GM11168 (cell line): ENCODE measurements around the gene CPT1A.

ENCODE experiments used
- in situ Hi-C: fragments of 300-500 bp; cut with MboI; formaldehyde crosslinking; loops from one replicate; pipeline ENCODE4 v1.12.0; 2022; ENCODE audit warnings: low sequenced_read_pairs; ENCODE audit not compliant: unreplicated experiment

The CPT1A gene

DNA sequence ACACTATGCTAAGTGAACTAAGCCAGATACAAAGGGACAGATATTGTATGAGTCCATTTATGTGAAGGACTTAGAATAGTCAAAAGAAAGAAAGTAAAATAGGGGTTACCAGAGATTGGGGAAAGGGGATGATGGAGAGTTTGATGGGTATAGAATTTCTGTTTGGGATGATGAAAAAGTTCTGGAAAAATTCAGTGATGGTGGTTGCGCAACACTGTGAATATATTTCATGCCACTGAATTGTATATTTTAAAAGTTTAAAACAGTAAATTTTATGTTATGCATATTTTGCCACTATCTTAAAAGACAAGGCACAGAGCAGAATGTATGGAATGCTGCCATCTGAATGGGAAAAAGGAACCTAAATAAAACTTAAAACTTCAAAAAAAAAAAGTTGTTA, 119.6 kb downstream of the CPT1A start:
- in situ Hi-C loops, result no loop called here

DNA sequence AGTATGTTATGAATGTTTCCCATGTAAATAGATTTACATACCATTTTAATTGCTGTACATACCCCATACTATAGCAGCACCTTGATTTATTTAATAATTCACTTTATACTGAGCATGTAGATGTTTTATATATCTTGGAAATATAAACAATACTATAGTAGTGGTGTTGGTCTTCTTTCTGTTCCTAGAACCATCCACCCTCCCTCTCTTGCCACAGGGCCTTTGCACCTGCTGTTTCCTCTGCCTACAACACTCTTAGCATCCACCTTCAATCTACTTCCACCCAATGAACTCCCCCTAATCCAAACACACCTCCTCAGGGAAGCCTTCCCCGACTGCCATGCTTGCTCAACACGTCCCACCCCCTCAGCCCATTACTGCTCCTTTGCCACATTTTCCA, 120.6 kb downstream of the CPT1A start:
- in situ Hi-C loops, result no loop called here

- in situ Hi-C loops, result no loop called here
These were observed 126.1 kb downstream of the CPT1A start for GRCh38 chr11:68715456-68716122.

DNA sequence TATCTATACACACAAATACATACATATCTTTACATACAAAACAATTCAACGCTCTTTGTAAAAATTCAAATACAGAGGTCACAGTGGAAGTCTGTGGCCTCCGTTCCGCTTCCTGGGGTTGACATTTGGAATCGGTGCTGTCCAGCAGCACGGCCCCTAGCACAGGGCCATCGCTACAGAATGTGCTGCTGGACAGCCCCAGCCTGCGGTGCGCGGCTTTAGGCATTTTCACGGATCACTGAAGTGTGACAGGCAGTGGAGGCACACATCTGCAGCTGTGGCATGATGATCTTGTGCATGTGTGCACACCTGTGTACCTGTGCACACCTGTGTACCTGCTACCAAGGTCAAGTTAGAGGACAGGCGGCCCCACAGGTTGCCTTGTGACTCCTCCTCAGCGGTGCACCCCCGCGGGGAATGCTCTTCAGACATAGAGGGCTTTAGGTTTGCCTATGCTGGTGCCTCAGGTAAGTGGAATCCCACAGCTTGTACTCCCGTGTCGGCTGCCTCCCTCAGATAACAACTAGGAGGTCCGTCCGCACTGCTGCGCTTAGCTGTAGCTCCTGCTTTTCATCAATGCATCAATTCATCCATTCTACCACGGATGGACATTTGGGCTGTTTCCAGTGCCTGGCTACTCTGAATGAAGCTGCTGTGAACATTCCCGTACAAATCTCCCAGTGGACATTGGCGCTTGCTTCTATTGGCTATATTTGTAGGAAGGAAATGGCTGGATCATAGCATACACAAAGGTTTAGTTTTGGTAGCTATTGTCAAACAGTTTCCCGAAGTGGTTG, 127.5 kb downstream of the CPT1A start:
- in situ Hi-C loops, result no loop called here

DNA sequence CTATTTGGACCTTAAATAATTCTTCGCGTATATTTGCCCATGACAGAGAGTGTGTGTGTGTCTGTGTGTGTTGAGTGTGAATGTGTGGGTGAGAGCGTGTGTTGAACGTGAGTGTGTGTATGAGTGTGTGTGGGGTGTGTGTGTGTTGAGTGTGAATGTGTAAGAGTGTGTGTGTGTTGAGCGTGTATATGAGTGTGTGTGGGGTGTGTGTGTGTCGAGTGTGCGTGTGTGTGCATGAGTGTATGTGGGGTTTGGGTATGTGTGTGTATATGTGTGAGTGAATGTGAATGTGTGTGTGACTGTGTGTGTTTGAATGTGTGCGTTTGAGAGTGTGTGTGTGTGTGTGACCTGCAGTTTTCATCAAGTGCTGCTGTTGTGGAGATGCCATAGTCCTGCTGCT, 130.6 kb downstream of the CPT1A start:
- in situ Hi-C loops, result no loop called here

DNA sequence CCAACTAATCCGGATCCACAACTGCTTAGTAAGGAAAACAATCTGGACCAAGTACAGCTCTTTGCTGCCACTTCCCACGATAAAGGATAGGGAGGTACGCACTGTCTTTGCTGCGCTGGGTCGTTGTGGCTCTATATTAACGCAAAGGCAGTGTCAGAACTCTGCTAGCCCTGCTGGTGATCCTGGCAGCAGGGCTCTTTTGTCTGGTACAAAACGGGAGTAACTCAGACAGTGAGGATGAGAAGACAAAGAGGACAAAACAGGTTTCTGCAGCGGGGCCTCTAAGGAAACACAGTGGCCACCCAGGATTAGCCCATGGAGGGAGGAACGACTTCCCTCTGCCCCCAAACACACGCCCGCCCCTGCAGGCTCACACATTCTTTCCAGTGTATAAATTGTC, 131.3 kb downstream of the CPT1A start:
- in situ Hi-C loops, result no loop called here

GRCh38 chr11:68709062-68709461, 132.7 kb downstream of the CPT1A start:
- in situ Hi-C loops, result no loop called here

DNA sequence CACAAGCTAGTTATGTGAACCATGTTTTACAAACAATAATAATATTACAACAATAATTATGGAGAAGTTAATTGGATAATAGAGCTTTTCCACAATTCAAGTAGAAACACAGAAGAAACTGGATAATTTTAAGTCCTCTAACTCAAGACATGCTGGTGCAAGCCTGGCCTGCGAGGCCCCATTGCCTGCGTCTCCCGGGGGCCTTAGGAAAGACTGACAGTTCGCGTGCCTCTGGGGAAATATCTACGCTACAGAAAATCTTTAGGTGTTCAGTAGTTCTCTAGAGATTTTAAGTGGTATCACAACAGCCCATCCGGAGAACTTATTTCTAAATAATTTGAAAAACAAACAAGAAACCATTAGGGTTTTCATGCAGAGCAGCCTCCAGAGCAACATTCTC, 134.2 kb downstream of the CPT1A start:
- in situ Hi-C loops, result no loop called here

DNA sequence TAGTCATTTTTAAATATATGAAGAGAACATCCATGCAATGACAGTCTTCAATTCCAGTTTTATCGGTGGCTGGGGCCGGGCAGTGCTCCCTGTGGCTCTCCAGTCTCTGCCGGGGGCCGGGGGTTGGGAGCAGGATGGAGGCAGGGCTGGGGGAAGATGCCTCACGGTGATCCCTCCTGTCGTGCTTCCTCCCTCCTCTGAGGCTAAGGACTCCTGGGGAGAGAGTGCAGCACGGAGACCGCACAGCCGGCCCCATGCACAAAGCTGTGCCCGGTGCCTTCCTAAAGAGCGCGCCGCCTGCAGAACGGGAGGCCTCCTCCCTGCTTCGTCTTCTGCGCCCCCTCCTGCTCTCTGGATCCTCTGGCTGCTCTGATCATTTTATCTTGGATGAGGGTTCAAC, 136.8 kb downstream of the CPT1A start:
- in situ Hi-C loops, result no loop called here
